Activated CD8-positive, alpha-beta memory T cell treated with anti-CD3 and anti-CD28 coated beads, Interleukin-2, amount 50 U/mL, for 24 hours (primary cell): Measurements from ENCODE around the gene TEX11.
"Not testable (repeated sequence)": the region's sequence is repeated elsewhere in the genome, so short reads cannot be mapped to it uniquely, and the experiment has no call there.

Source experiments
- DNase-seq: peaks from one replicate; pipeline ENCODE4 v3.0.0-alpha.2; 2020; ENCODE audit errors: extremely low read depth

Gene TEX11

DNA sequence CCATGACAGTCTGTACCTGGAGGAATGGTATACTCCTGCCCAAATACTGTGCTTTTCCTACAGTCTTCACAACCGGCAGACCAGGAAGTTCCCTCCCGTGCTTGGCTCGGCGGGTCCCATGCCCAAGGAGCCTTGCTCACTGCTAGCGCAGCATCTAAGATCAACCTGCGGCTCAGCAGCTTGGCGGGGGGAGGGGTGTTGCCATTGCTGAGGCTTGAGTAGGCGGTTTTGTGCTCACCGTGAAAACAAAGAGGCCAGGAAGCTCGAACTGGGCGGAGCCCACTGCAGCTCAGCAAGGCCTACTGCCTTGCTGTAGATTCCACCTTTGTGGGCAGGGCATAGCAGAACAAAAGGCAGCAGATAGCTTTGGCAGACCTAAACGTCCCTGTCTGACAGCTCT lies 152.7 kb downstream of the TEX11 start:
- DNase-seq: peak; percentile 10

DNA sequence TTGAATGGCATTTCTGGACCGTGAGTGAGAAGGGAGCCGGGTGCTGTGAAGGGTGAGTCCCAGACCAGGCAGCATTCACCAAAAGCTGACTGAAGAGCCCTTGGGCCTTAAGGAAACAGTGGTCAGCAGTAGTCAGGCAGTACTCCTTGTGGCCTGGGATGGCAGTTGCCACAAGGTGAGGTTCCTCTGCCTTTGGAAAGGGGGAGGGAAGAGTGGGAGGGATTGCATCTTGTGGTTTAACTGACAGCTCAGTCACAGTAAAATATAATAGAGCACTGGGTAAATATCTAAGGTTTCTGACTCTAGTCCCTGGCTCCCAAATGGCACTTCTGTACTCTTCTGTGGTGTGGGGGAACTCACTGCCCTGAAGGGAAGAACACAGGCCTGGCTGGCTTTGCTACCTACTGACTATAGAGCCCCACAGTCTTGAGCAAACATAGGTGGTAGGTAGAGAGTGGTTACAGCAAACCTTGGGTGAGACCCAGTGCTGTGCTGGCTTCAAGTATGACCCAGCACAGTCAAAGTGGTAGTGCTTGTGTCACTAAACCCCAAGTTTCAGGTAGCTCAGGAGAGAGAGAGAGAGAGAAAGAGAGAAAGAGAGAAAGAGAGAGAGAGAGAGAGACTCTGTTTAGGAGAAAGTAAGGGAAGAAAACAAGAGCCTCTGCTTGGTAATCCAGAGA lies 154.2 kb downstream of the TEX11 start:
- no peak for DNase-seq

DNA sequence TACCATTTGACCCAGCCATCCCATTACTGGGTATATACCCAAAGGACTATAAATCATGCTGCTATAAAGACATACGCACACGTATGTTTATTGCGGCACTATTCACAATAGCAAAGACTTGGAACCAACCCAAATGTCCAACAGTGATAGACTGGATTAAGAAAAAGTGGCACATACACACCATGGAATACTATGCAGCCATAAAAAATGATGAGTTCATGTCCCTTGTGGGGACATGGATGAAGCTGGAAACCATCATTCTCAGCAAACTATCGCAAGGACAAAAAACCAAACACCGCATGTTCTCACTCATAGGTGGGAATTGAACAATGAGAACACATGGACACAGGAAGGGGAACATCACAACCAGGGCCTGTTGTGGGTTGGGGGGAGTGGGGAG lies 174.7 kb downstream of the TEX11 start:
- not testable (repeated sequence) for DNase-seq

DNA sequence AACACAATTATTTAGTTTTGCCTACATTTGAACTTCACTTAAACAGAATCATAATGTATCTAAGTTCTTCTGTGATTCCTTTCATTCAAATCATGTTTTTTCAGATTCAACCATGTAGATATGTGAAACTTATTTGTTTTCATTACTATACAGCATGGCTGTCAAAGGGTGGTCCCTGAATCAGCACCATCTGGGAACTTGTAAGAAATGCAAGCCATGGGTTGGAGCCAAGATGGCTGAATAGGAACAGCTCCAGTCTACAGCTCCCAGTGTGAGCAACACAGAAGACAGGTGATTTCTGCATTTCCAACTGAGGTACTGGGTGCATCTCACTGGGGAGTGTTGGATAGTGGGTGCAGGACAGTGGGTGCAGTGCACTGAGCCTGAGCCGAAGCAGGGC lies 180.6 kb downstream of the TEX11 start:
- DNase-seq: not testable (repeated sequence)

DNA sequence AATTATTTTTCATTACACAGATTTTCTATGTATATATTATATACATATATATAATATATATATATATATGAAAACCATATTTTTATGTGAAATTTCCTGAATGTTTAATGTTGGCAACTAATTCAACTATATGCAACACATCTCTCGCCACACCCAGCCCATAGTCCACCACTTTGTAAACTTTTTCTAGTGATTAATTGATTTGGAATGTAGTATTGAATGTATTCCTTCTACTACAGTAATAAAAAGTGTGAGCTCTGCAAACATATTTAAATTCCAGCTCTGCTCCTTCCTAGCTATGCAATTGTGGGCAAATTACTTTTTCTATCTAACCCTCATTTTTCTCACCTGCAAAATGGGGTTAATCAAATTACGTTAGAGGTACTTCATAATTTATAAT lies 187.8 kb downstream of the TEX11 start:
- no peak for DNase-seq

DNA sequence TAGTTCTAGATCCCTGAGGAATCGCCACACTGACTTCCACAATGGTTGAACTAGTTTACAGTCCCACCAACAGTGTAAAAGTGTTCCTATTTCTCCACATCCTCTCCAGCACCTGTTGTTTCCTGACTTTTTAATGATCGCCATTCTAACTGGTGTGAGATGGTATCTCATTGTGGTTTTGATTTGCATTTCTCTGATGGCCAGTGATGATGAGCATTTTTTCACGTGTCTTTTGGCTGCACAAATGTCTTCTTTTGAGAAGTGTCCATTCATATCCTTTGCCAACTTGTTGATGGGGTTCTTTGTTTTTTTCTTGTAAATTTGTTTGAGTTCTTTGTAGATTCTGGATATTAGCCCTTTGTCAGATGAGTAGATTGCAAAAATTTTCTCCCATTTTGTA lies 197.2 kb downstream of the TEX11 start:
- not testable (repeated sequence) for DNase-seq

DNA sequence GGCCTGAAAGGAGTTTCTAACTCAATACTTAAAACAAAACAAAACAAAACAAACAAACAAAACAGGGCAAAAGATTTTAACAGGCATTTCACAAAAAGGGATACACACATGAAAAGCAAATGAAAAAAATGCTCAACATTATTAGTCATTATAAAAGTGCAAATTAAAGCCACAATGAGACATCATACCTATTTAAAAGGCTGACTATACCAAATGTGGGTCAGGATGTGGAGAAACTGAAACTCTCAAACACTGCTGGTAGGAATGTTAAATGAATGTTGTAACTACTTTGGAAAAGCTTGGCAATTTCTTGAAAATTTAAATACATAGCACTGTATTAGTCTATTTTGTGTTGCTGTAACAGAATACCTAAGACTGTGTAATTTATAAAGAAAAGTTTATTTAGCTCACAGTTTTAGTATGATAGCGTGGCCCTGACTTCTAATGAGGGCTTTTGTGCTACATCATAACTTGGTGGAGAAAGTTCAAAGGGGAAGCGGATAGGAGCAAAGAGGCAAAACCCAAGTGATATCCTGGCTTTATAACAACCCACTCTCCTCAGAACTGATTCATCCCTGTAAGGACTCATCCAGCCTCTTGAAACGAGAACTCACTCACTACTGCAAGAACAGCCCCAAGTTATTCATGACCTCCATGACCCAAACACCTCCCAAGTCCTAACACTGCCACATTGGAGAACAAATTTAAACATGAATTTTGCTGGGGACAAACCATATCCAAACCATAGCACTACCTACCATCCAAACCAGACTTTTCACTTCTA lies 214.0 kb downstream of the TEX11 start:
- DNase-seq: no peak

DNA sequence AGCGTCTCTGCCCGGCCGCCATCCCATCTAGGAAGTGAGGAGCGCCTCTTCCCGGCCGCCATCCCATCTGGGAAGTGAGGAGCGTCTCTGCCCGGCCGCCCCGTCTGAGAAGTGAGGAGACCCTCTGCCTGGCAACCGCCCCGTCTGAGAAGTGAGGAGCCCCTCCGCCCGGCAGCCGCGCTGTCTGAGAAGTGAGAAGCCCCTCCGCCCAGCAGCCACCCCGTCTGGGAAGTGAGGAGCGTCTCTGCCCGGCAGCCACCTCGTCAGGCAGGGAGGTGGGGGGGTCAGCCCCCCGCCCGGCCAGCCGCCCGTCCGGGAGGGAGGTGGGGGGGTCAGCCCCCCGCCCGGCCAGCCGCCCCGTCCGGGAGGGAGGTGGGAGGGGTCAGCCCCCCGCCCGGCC lies 229.1 kb downstream of the TEX11 start:
- DNase-seq: not testable (repeated sequence)

DNA sequence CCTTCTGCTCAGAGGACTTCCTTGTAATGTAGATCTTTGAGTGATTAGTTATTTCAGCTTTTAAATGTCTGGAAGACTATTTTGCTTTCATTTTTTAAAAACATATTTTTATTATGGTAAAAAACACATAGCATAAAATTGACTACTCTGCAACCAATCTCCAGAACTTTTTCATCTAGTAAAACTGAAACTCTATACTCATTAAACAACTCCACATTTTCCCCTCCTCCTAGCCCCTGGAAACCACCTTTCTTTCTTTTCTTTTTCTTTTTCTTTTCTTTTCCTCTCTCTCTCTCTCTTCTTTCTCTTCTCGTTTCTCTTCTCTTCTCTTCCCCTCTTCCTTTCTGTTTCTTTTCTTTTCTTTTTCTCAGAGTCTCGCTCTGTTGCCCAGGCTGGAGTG lies 233.2 kb downstream of the TEX11 start:
- no peak for DNase-seq

DNA sequence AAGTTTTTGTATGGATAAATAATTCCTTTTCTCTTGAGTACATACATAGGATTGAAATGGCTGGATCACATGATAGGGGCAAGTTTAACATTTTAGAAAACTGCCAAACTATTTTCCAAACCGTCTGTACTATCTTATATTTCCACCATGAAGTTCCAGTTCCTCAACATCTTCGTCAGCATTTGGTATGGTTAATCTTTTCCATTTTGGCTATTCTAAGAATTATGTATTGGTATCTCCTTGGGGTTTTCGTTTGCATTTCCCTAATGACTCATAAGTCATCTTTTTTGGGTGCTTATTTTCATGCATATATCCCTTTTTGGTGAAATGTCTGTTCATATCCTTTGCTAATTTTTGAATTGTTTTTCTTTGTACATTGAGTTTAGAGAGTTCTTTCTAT lies 236.2 kb downstream of the TEX11 start:
- no peak for DNase-seq

DNA sequence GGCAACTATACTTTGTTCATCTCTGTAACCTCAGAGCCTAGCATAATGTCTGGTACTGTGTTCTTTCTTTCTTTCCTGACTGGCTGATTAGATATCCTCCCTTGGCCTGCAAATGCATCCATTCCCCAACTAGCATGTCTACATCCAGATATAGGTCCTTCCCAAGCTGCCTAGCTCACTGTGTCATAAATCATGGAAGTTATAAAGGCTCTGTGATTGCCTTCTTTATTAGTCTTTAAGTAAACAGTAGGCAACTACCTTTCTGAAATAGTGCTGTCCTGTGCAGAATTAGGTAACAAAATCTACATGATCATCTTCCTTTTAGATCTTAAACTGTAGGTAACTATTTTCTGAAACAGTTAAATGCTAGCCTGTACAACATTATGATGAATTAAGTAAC lies 239.4 kb downstream of the TEX11 start:
- no peak for DNase-seq

DNA sequence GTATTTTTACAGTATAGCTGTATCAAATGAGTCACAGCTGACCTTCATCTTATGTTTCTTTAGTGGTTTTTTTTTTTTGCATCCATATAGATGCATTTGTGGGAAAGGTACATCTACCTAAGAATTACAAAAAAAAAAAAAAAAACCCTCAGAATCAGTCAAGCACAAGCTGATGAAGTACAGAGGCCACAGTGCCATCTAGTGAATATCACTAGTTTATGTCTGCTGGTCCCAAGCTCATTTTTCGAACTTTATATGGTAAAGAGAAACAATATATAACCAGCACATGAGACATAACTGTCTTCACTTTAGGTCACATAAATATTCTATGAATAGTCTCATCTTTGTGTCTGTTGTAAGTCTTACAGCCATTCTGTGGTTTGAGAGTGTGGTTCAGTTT lies 243.8 kb downstream of the TEX11 start:
- no peak for DNase-seq

DNA sequence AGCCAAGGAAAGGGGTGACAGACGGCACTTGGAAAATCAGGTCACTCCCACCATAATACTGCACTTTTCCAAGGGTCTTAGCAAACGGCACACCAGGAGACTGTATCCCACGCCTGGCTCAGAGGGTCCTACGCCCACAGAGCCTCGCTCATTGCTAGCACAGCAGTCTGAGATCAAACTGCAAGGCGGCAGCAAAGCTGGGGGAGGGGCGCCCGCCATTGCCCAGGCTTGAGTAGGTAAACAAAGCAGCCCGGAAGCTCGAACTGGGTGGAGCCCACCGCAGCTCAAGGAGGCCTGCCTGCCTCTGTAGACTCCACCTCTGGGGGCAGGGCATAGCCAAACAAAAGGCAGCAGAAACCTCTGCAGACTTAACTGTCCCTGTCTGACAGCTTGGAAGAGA lies 247.4 kb downstream of the TEX11 start:
- not testable (repeated sequence) for DNase-seq

DNA sequence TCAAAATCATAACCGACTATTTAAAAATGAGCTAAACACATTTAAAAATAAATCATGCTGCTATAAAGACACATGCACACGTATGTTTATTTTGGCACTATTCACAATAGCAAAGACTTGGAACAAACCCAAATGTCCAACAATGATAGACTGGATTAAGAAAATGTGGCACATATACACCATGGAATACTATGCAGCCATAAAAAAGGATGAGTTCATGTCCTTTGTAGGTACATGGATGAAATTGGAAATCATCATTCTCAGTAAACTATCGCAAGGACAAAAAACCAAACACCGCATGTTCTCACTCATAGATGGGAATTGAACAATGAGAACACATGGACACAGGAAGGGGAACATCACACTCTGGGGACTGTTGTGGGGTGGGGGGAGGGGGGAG lies 251.0 kb downstream of the TEX11 start:
- DNase-seq: not testable (repeated sequence)

DNA sequence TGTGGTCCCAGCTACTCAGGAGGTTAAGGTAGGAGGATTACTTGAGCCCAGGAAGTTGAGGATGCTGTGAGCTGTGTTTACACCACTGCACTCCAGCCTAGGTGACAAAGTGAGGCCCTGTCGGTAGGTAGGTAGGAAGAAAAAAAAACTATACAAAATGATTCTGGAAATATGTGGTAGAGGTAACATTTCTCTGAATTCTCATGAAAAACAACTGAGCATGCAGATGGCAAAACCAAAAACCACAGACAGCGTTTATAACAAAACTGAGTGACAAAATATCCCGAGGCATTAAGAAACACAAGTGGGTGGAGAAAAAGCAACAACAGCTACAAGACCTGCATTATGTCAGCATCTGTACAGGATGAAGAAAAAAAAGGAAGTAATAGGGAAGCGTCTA lies 252.2 kb downstream of the TEX11 start:
- DNase-seq: no peak

DNA sequence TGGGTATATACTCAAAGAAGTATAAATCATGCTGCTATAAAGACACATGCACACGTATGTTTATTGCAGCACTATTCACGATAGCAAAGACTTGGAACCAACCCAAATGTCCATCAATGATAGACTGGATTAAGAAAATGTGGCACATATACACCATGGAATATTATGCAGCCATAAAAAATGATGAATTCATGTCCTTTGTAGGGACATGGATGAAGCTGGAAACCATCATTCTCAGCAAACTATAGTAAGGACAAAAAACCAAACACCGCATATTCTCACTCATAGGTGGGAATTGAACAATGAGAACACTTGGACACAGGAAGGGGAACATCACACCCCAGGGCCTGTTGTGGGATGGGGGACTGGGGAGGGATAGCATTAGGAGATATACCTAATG lies 260.6 kb downstream of the TEX11 start:
- DNase-seq: not testable (repeated sequence)

DNA sequence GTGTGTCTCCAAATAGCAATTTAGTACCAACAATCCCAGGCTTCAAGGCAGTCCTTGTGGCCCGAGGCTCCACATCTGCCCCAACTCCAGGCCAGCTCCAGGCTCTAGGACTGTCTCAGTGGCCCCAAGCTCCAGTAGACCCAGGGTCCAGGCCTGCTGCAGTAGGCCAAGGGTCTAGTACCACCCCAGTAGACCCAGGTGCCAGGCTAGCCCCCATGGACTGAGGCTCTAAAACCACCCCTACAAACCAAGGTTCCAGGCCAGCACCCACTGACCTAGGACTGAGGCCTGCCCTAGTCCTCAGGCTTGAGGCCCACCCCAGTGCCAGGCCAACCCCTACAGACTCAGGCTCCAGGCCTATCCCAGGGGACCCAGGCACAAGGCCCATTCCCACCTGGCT lies 272.3 kb downstream of the TEX11 start:
- DNase-seq: no peak

DNA sequence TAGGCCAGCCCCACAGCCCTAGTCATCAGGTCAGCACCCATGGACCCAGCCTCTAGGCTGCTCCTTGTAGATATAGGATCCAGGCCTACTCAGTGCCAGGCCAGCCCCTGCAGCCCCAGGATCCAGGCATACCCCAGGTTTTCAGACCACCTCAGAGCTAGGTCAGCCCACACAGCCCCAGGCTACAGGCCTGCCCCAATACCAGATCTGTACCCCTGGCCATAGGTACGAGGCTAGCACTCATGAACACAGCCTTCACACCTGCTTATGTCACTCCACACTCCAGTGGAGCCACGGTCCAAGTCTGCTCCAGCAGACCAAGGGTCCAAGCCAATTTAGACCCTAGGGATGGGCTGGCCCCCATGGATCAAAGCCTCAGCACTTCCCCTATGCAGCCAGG lies 272.8 kb downstream of the TEX11 start:
- no peak for DNase-seq

DNA sequence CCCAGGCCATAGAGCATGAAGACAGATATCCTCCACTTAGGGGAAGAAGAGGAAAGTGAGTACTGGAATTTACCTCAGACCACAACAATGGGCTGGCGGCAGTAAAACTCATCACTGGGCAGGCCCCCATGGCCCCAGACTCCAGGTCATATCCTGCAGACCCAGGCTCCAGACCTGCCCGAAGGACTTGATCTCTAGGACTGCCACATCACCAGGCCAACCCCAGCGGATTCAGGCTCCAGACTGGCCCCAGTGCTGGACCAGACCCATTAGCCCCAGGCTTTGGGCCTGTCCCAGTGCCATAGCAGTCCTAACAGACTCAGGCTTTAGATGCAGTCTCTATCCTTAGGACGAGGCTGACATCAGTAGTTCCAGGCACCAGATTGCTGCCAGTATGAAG lies 273.3 kb downstream of the TEX11 start:
- no peak for DNase-seq

DNA sequence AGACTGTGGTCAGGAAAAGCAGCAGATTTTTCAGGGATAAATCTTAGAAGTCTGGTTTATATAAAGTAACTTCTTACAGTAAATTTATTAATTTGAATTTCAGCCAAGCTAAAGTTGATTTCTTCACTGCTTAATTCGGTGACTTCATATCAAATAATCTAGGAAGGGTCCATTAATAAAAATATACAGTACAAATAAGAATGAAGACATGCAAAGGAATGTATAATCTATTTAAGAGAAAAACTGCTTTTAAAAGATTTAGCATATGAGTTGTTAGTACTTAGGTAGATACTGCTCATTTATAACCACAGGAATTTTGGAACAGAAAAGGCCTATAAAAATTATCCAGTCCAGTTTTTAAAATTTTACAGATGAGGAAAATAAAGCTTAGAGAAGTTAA lies 286.8 kb downstream of the TEX11 start:
- DNase-seq: no peak

DNA sequence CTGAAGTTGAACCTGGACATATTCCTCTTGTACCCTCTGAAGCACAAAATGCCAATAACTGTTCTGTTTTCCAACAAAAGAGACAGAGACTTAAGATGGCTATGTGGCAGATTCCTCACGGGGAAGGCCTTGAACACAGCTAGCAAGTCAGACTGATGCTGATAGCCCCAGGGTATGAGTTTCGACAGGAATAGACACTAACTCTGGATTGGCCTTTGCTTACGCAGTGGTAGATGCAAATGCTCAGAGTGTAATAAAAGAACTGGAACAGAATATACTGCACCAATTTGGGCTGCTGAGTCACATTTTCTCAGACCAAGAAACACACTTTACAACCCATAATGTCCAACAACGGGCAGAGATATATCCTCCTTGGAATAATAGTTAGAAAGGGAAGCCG lies 290.0 kb downstream of the TEX11 start:
- no peak for DNase-seq

DNA sequence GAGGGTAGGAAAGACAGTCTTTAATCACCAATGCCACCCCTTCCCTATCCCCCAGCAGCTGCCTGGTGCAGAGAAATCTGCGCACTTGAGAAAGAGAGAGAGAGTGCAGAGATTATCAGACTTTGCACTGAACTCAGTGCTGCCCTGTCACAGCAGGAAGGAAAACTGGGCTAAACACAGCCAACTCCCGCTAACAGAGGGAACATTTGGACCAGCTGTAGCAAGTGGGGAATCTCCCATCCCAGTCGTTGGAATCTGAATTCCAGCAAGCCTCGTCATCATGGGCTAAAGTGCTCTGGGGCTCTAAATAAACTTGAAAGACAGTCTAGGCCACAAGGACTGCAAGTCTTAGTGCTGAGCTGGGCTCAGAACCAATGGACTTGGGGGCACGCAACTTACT lies 295.2 kb downstream of the TEX11 start:
- no peak for DNase-seq

DNA sequence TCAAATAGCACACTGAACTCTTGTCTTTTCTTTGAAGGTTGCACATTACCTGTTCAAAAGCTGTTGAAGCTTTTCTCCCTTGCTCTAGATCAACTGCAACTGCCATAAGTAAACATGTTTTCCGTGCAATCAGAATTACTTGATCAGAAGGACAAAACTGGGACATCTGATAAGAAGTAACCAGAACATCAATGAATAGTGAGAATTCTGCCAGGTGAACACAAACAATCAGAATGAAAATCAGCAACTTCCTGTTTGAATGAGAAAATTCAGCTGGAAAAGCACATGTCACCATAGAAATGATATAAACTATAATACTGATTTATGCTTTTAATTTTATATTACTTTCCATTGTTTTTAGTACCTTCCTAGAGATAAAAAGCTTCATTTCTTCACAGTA lies 303.2 kb downstream of the TEX11 start:
- DNase-seq: no peak

DNA sequence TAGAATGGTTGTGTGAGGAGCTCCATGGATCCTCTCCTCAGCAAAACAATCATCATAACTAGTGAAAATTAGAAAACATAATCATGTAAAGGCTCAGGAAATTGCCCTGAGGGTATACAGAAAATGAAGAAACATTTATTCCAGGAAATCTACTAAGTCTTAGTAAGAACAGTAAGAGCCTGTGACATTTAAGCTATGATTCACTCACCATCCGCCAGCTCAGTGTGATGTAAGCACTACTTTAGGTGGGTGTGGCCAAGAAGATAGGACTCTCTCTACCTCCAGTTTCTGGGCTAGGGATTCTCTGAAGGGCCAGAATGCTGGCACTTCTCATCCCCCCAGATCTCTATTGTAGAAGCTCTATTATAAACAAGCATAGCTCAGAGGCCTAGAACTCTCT lies 316.4 kb downstream of the TEX11 start:
- no peak for DNase-seq
